ENCODE data around the gene IGFN1.
A peak's percentile ranks its signal among the peaks of the same experiment; 100 is the strongest.
"Not testable (repeated sequence)": the region's sequence is repeated elsewhere in the genome, so short reads cannot be mapped to it uniquely, and the experiment has no call there.

The IGFN1 gene

DNA sequence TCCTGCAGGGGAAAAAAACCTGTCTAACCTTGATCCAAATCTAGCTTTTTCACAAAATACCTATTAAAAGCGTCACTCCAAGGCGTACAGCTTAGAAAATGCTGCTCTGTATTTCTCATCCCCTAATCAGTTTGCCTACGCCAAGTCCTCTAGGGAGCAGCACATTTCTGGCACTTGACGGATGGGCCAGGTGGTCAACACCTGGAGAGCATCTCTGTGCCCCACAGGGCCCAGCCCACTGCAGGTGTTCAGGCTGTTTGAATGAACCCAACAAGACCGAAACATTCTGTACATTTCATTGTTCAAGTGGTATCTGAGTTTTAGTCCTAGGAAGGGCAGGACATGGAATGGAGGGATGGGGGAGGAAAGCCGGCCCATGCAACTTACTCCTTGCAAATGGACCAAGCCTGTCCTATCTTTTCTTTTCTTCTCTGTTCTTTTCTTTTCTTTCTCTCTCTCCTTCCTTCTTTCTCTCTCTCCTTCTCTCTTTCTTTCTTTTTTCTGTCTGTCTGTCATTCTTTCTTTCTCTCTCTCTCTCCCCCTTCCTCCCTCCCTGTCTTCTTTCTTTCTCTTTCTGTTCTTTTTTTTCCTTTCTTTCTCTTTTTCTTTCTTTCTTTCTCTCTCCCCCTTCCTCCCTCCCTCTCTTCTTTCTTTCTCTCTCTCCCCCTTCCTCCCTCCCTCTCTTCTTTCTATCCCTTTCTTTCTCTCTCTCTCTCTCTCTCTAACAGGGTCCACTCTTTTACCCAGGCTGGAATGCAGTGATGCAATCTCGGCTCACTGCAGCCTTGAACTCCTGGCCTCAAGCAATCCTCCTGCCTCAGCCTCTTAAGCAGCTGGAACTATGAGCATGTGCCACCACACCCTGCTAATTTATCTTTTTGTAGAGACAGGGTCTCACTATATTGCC is 29.1 kb downstream of the IGFN1 start:
- DNase-seq = no peak

DNA sequence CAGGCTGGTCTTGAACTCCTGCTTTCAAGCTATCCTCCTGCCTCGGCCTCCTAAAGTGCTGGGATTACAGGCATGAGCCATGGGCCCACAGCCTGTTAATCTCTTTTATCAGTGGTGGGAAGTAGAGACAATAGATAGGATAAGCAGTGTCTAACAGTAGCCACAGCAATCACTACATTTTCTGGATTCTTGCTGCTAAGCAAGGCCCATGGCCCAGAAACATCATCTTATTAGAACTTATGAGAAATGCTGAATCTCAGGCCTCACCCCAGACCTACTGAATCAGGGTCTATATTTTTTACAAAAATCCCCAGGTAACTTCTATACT is 29.7 kb downstream of the IGFN1 start:
- DNase-seq = no peak

DNA sequence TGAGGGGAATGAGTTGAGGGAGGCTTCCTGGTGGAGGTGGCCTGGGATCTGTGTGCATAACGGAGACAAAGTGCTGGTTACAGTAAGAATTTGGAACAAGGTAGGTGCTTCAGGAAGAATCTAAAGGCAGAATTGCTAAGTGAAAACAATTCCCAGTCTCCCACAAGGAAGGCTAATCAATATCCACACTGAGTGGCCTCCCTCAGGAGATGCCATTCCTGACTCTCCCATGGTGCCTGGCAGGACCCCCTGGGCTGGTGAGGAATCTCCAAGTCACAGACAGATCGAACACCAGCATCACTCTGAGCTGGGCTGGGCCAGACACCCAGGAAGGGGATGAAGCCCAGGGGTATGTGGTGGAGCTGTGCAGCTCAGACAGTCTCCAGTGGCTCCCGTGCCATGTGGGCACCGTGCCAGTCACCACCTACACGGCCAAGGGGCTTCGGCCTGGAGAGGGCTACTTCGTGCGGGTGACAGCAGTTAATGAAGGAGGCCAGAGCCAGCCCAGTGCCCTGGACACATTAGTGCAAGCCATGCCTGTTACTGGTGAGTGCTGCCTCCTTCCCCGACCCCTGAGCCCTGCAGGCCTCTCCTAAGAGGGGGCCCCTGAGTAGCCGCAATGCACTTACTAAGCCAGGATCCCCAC is 30.7 kb downstream of the IGFN1 start:
- no peak for DNase-seq

DNA sequence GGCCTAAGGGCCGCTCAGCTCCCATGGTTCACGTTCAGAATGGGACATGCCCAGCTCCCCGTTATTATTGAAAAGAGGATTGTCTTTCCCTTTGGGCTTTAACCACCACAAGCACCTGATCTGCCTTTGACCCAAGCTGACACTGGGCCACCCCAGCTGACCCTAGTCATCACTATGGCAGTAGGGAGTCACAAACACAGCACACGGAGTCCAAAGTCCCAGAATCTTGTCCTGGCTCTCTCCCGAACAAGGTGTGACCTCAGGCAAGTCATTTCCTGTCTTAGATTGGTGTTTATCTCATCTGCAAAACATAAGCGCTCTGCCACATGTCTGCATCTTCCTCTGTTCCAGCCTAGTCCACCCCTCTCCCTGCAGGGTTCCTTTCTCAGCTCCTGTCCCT is 31.5 kb downstream of the IGFN1 start:
- no peak for DNase-seq

DNA sequence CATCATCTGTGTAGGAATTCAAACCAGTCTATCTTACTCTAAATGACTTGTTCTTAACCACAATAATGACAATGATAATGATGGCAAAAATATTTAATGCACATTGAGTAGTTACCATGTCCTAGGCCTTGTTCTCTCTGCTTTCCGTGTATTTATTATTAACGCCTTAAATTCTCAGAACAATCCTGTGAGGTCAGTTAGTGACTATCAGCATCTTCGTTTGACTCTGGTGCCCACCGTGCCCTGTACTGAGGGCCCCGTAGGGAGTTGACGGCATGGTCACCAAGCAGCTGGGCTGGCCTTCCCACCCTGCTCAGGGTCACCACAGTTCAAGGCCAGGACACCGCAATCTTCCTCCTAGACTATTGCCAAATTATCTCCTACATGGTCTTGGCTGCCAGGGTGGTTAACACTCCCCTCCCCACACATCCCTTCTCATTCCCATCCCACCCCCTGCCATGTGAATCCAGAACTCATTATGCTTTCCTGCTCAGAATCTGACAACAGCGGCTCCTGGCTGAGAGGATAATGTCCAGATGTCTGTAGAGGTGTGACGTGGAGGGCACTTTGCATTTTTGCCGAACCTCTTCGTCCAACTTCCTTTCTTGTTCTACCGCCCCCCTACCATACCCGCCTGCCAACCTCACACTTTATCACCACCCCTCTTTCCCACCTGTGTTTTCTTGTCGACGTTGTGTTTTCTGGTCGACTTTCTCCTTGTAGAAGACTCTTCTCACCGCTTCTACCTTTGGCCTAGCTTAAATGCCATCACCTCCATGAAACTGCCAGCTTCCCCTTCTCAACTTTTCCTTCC is 33.4 kb downstream of the IGFN1 start:
- no peak for DNase-seq

DNA sequence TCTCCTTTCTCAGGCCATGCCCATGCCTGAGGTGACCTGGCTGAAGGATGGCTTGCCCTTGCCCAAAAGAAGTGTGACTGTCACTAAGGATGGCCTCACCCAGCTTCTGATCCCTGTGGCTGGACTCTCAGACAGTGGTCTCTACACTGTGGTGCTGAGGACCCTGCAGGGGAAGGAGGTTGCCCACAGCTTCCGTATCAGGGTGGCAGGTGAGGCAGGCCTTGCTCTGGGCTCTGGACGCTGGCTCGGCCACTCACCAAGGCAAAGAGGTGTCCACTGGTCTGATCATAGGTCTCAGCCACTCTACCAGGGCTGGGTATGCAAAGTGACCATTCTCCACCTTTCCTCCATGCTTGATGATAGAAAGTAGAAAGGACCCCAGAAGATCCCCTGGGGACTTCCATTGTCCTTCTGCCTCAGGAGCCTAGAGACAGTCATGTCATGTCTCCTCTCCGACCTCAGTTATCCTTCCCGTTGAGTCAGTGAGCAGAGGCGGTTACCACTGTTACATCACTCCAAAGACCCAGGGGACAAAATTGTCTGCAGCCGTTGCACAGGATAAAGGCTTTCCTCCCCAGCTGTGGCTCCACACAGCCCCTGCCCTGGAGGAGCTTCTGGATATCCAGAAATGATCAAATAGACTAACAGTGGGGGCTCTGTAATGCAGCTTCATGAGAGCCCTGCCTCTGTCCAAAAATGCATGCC is 34.2 kb downstream of the IGFN1 start:
- DNase-seq = no peak

DNA sequence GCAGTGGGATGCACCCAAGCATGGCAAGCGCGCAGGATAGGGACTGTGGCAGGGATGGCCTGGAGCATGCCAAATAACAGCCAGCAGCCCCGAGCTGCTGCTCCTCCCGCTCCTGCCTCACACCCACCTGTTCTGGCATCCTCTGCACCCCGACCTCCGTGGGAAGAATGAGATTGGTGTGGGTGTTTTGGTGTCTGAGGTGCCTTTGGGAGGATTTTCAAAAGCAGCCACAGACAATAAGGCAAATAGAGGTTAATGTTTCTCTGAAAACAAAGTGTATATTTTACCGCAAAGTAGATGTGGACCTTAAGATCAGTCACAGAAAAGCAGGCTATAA is 35.5 kb downstream of the IGFN1 start:
- DNase-seq = no peak

DNA sequence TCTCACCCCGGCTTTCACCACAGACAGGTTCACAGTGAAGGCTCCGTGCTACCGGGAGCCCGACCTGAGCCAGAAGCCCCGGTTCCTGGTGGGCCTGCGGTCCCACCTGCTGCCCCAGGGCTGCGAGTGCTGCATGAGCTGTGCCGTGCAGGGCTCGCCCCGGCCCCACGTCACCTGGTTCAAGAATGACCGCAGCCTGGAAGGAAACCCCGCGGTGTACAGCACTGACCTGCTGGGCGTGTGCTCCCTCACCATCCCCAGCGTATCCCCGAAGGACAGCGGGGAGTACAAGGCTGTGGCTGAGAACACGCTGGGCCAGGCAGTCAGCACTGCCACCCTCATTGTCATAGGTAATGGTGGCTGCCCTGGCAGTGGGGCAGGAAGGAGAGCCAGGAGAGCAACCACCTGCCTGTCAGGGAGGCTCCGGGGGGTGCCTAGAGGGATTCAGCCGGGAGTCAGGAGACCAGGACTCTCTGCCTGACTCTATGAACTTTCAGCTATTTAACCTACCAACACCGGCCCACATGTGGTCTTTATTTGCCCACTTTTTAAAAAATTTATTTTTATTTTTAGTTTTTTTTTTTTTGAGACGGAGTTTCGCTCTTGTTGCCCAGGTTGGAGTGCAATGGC is 36.4 kb downstream of the IGFN1 start:
- DNase-seq = no peak

DNA sequence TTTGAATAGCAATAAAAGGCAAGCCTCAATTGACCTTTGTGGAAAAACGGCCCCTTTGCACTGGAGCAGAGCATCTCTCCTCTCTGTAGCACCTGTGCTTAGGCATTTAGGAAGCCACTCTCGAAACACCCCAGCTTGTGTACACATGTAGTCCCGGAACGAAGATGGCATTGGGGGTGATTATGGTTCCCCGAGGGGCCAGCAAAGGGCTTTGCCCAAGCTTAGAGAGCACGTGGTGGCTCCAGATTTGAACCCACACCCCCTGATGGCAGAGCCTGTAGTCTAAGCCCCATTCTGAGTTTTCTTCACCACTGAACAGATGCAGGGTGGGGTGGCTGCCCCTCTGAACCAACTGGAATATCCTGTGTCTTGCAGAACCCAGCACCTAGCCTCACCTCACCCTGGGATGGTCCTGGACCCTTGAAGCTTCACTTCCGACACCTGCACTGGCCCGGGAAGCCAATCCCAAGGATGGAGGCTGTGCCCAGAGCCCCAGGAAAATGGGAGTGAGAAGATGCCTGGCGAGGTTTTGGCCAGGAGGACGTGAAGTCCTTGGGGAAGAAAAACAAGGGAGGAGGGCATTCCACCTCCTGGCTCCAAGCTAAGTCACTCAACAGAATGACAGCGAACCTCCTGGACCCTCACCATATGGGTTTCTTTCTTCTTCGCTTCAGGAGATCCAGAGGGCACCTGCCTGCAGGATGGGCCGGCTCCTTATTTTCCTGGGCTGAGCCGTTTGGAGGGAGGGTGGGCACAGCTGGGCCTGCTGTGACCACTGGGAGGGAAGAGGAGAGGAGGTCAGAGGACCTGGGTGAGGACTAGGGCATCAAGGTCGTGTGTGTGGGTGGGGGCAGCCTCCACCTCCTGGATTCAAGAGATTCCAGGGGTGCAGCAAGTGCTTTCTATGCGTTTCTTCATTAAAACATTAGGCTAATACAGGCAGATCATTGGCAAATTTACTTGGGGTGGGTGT is 37.7 kb downstream of the IGFN1 start:
- DNase-seq = no peak

DNA sequence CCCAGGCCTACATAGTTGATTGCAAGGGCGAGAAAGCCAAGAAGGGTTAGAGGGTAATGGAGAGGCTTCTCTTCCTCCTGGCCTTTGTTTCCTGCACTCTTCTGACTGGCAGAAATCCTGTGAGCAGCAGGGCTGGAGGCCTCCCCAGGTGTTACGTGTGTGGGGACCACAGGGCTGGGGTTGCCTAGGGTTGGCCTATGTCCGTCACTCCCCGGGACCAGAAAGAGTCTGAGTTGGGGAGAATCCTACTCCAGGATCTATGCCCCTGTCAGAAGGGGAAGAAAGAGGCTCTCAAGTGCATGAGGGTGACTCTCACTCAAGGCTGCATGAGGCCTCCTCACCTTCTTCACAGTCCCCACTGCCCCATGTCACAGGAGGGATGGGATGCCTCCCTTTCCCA is 38.5 kb downstream of the IGFN1 start:
- no peak for DNase-seq

DNA sequence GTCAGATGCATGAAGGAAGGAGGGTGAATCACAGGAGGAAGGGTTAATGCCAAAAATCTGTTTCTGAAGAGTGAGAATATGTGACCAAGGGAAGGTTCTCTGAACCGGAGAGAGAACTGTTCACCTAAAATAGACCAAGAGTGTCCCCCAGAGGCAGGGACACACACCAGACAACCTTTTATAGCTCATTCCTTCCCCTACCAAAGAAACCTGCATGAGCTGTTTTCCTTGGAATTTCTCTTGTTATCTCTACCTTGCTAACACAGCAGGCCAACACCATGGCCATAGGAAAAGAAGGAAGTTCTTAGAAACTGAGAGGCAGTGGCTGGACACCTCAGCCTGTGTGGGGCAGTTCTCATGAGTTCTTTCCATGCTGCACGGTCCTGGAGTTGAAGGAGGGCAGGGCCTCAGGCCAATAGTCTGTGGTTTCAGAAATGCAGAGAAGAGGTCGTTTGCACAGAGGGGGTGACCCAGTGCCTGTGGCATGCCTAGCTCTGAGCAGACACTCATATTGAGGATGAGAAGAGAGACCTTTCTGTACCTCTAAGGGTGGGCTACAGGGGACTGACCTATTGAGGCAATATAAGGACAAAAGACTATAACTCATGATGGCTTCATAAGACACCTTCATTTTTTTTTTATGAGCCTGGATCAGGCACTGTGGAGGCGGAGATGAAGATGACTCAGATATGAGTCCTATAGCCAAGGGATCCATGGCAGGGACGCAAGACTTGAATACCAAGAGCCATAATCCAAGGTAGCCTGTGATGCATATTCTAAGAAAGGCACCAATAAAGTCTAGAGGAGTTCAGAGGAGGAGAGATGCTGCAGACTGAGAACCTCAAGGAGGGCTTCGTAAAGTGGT is 39.4 kb downstream of the IGFN1 start:
- peak; percentile 7 for DNase-seq

DNA sequence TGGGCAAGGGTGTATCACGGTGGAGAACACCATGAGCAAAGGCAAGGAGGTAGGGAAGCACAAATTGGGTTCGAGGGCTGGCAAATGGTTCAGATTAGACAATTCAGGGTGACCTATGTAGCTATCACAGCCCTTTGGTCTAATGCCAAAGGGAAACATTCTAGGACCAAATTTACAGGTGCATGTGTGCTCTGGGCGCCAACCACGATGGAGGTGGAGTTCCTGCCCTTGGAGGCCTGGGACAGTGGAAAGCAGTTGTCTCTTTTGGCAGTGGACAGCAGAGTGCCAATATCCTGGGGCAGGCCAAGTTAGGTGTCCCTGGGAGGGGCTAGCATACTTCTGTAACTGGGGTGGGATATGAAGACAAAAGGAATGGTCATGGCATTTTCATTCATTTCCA is 40.1 kb downstream of the IGFN1 start:
- DNase-seq = no peak

DNA sequence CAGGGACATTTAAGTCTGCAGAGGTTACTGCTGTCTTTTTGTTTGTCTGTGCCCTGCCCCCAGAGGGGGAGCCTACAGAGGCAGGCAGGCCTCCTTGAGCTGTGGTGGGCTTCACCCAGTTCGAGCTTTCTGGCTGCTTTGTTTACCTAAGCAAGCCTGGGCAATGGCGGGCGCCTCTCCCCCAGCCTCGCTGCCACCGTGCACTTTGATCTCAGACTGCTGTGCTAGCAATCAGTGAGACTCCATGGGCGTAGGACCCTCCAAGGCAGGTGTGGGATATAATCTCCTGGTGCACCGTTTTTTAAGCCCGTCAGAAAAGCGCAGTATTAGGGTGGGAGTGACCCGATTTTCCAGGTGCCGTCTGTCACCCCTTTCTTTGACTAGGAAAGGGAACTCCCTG is 49.0 kb downstream of the IGFN1 start:
- not testable (repeated sequence) for DNase-seq

DNA sequence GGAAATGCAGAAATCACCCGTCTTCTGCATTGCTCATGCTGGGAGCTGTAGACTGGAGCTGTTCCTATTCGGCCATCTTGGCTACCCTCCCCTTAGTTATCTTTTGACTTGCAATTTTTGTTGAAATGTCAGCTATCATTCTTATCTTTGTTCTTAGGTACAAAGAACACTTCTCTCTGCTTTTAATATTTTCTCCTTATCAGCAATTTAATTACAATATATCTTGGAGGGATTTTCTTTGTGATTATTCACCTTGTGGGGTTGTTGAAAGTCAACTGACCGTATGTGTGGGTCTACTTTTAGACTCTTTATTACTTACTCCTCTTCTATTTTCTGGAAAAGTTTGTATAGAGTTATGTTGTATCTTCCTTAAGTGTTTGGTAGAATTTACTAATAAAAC is 49.5 kb downstream of the IGFN1 start:
- DNase-seq = no peak

DNA sequence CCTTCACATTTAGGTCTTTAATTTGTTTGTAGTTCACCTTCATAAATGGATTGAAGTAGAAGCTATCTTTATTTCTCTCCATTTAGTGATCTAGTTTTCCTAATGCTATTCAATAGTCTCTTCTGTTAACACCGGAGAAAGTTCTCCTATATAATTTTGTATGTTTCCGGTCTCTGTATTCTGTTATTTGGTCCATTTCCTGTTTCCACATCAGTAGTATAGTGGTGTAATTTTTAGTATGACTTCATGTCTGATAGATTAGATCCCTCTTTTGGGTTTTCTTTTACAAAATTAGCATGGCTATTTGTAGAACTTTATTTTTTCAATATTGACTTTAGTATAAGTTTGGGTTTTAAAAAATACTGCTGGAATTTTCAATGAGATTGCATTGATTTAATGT is 51.1 kb downstream of the IGFN1 start:
- no peak for DNase-seq

DNA sequence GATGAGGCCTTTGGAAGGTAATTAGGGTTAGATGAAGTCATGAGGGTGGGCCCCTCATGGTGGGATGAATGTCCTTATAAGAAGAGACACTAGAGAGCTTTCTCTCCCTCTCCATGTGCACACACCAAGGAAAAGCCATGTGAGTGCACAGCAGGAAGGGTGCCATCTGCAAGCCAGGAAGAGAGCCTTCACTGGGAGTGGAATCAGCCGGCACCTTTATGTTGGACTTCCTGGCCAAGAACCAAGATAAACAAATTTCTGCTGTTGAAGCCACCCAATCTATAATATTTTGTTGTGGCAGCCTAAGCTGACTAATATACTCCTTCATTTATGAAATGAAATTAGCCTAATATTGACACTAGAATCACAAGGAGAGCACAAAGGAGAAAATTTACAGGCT is 54.5 kb downstream of the IGFN1 start:
- no peak for DNase-seq

DNA sequence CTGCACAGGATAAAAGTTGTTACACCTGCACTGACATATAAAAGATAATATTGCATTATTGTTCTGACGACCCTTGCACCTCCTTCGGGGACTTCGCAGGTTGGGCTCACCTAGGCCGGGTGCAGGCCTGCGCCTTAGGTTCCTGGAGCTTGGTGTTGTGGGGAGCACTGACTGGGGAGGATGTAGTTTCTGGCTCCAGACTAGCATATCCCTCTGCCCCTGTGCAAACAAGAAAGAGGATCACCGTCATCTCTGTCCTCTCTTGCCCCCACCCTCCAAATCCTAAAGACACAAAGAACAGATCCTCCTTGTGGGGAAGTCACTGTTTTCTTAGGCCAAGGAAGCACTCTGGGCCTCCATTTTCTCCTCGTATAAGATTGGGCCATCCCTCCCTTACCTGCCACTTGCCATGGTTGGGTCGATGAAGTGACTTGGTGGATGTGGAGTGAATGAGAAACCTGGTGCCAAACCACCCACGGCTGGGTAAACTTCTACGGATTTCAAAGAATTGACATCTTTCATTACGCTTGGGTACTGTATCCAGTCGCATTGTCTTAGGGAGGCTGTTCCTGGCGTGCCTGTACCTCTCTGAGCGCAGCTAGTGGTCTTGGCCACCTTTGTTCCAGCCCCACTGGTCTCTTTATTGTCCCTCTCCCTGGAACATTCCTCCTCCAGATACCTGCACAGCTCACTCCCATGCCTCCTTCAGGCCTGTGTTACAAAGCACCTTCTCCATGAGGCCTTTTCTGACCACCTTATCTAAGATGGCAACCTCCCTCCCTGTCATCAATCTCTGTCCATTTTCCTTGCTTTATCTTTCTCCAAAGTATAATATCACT is 58.3 kb downstream of the IGFN1 start:
- no peak for DNase-seq

DNA sequence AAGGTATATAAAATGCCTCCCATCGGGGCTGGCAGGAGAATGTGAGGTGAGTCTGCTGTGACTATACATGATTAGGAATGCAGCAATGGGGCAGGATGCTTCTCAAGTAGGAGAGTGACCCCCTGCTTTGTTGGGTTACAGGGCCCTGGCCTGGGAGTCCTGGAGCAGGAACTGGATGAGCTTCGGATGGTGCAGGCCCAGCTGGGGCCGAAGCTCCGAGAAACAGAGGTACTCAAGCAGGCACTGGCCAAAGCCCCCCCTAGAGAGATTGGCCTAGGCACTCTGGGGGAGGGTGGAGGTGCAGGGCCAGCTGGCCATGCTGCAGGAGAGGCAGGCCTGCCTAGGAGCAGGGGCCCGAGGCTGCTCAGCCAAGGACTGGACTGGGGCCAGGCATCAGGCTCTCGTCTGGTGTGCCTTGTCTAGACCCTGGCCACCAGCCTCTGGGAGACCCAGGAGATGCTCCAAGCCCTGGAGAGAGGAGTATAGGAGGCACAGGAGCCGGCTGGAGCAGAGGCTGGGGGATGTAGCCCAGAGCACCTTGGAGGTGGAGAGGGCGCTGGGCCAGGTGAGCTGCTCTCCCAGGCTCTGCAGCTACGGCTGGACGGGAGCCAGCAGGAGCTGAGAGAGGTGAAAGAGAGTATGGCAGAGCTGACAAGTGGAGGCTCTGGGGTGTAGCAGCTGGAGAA is 59.8 kb downstream of the IGFN1 start:
- no peak for DNase-seq

DNA sequence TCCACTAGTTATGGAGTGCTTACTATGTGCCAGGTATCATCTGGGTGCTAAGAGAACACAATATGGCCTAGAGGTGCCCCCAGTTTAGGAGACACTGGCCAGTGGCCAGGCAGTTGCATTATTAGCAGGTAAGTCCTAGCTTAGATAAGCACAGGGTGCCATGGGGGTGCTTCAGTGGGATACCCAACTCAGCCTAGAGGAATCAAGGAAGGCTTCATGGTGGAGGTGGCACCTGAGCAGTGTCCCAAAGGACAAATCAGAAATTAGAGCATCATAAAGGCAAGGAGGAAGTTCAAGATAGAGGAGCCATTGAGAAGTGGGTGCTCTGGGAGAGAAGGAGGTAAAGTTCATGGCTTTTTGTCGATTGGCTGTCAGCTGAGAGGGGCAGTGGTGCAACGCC is 60.8 kb downstream of the IGFN1 start:
- no peak for DNase-seq

All from amniotic stem cell (primary cell).